NB4 (cell line): ENCODE data around the gene FNTB.

Source experiments
- MYC ChIP-seq: IDR thresholded peaks from 2 replicates; pipeline ENCODE4 v1.6.1; 2011; ENCODE audit warnings: low read depth, low read length
- POLR2A ChIP-seq: IDR thresholded peaks from 2 replicates; pipeline ENCODE4 v1.6.1; 2011; ENCODE audit warnings: mild to moderate bottlenecking; ENCODE audit not compliant: insufficient read length; ENCODE audit errors: extremely low read depth
- TF ChIP-seq, protein P1 (sequence below): IDR thresholded peaks from one replicate; pipeline ENCODE4 v1.5.1; 2012; ENCODE audit warnings: low read depth, low read length
- TF ChIP-seq, protein P2 (sequence below): IDR thresholded peaks from 2 replicates; pipeline ENCODE4 v1.6.1; 2011; ENCODE audit warnings: low read depth, low read length

DNA sequence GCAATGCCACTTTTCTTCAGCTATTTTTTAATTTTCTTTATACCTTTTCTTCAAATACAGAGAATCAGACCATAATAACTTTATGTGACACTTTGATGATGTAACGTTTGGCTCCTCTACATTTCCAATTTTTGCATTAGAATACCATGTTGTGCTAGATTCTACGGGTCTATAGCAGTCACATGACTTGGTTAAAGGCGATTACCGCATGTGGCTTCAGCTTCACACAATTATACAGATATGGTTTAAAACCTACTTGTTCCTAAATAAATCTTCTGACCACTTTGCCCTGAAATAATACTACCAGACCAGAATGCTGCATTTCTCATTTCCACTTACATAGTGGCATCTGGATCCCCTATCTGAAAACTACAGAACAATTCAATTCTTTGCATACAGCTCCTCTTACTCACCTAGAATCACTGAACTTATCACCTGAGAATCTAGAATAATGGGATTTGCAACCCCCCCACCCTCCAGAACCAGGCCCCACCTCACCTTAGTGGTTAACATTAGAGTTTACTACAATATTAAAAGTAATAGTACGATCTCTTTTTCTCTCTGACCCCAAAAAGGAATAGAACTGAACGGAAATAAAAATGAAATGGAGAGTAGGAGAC, 114.3 kb downstream of the FNTB start:
- TF ChIP-seq POLR2A (no peak), MYC (no peak; the same call in 1 of the 2 replicates)
- TF ChIP-seq, protein P1, sequence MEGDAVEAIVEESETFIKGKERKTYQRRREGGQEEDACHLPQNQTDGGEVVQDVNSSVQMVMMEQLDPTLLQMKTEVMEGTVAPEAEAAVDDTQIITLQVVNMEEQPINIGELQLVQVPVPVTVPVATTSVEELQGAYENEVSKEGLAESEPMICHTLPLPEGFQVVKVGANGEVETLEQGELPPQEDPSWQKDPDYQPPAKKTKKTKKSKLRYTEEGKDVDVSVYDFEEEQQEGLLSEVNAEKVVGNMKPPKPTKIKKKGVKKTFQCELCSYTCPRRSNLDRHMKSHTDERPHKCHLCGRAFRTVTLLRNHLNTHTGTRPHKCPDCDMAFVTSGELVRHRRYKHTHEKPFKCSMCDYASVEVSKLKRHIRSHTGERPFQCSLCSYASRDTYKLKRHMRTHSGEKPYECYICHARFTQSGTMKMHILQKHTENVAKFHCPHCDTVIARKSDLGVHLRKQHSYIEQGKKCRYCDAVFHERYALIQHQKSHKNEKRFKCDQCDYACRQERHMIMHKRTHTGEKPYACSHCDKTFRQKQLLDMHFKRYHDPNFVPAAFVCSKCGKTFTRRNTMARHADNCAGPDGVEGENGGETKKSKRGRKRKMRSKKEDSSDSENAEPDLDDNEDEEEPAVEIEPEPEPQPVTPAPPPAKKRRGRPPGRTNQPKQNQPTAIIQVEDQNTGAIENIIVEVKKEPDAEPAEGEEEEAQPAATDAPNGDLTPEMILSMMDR, result no peak
- TF ChIP-seq, protein P2, sequence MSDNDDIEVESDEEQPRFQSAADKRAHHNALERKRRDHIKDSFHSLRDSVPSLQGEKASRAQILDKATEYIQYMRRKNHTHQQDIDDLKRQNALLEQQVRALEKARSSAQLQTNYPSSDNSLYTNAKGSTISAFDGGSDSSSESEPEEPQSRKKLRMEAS, result peak; percentile 68
